Measurements from ENCODE around the gene ZGPAT.

GRCh38 chr20:63694584-63695423 is 13.0 kb upstream of the ZGPAT start:
- TF ChIP-seq CTCF (conservative IDR thresholded peaks at IDR 0.05), result no peak
- TF ChIP-seq EZH2 (IDR thresholded peaks at IDR 0.05; ENCODE audit: low read depth), result no peak
